ENCODE measurements around the gene LPIN2. TPM values are rescaled to one million over a fixed set of nuclear protein-coding genes. Genes with fewer than 3 reads are reported as not detected.

Gene LPIN2
- total RNA-seq, 1 experiment from 2014 or later = 10.7 TPM

DNA sequence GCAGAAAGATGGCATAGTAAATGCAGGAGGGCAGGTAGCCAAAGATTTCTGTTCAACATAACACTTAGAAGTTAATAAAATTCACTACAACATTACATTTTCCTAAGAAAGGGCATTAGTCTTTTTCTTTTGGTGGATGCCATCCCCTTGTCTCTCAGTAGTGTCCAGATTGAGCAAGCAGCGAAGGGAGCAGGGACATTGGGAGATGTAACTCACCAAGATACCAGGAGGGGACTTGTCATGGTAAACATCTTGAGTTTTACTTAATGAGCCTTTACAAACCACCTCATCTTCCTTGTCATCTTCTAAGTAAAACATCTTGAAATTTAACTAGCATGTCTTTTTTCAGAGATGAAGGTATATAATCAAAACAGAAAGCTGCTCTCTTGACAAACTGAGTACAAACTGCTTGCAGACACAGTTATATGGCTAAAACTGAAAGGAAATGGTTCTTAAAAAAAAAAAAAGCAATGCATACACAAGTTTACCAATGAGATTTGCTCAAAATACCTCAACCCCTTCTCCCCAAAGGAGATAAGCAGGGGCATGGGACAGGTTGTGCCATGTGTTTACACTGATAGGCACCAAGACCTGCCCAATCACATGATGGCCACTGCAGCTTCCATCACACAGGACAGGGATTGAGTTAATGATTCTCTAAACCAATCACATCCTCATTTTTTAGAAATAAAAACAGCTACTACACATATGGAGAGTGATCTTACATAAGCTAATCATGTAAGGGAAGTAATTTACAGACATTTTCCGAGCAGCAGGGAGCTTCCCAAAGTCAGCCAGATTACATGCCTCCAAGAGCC, 30.3 kb downstream of the LPIN2 start:
- H3K4me3 ChIP-seq (replicated peaks in 1 of 2; ENCODE audit: low read depth in 1 of 2, low read length in 2 of 2) = no peak overlapping the region
- ATAC-seq (no peak), DNase-seq (ENCODE audit: low read depth, low spot score) (no peak)
- ChIA-PET POLR2A (no interaction called here), RAD21 (ENCODE audit: low non-redundant PET in 1 of 2, low total read pairs in 2 of 2, uncharacterized antibody in 2 of 2, unreplicated experiment in 2 of 2) (no interaction called here), CTCF (no interaction called here)
- H3K9me3 ChIP-seq (ENCODE audit: control insufficient read depth in 1 of 2, insufficient read depth in 1 of 2, low read depth in 1 of 2, low read length in 2 of 2) = no peaks in the 10 kb centered on the region
- H4K20me1 ChIP-seq (ENCODE audit: insufficient read depth) = no peaks in the 10 kb centered on the region
- H3K27ac ChIP-seq (ENCODE audit: low read depth, low read length) = no peak overlapping the region
- H3K9me2 ChIP-seq (ENCODE audit: insufficient read depth) = no peaks in the 10 kb centered on the region
- peaks cover 11 to 33% of the 10 kb centered on the region in 2 experiments for H3K4me1 ChIP-seq (ENCODE audit: control insufficient read depth in 1 of 2, insufficient read depth in 2 of 2, low read length in 2 of 2)
- no peaks in the 10 kb centered on the region for H3K36me3 ChIP-seq (ENCODE audit: control insufficient read depth in 1 of 2, insufficient read depth in 2 of 2, low read length in 2 of 2)
- H3K79me2 ChIP-seq (ENCODE audit: insufficient read depth, low read length) = peaks cover 13% of the 10 kb centered on the region; the same call in 1 of the 2 replicates
- H2AFZ ChIP-seq (ENCODE audit: low read depth, low read length, poor library complexity, severe bottlenecking) = no peak overlapping the region
- no TSS peak for BruUV-seq (replicated peaks)
- no peak overlapping the region for H3K9ac ChIP-seq (ENCODE audit: low read length)
- intact Hi-C loops (cut with micrococcal nuclease) = no loop called here
- TF ChIP-seq ZNF274 (IDR thresholded peaks at IDR 0.05; ENCODE audit: low read depth, low read length) (no peak), CEBPB (IDR thresholded peaks at IDR 0.05; ENCODE audit: low read depth) (no peak), ZBTB33 (IDR thresholded peaks at IDR 0.05; ENCODE audit: extremely low read depth, insufficient replicate concordance, low read length) (no peak), EZH2phosphoT487 (IDR thresholded peaks at IDR 0.05; ENCODE audit: borderline replicate concordance) (no peak), RAD21 (IDR thresholded peaks at IDR 0.05; ENCODE audit: low read depth) (no peak), ELF1 (IDR thresholded peaks at IDR 0.05; ENCODE audit: borderline replicate concordance, low read depth) (no peak), ATF3 (IDR thresholded peaks at IDR 0.05) (no peak), SRF (IDR thresholded peaks at IDR 0.05; ENCODE audit: low read depth) (no peak), REST (IDR thresholded peaks at IDR 0.05; ENCODE audit: low read depth) (no peak), CBX3 (IDR thresholded peaks at IDR 0.05; ENCODE audit: low read depth) (no peak)
- TF ChIP-seq, protein P1, sequence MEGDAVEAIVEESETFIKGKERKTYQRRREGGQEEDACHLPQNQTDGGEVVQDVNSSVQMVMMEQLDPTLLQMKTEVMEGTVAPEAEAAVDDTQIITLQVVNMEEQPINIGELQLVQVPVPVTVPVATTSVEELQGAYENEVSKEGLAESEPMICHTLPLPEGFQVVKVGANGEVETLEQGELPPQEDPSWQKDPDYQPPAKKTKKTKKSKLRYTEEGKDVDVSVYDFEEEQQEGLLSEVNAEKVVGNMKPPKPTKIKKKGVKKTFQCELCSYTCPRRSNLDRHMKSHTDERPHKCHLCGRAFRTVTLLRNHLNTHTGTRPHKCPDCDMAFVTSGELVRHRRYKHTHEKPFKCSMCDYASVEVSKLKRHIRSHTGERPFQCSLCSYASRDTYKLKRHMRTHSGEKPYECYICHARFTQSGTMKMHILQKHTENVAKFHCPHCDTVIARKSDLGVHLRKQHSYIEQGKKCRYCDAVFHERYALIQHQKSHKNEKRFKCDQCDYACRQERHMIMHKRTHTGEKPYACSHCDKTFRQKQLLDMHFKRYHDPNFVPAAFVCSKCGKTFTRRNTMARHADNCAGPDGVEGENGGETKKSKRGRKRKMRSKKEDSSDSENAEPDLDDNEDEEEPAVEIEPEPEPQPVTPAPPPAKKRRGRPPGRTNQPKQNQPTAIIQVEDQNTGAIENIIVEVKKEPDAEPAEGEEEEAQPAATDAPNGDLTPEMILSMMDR (IDR thresholded peaks at IDR 0.05 in 2 of 3, conservative IDR thresholded peaks at IDR 0.05 in 1 of 3; ENCODE audit: borderline replicate concordance in 1 of 3, insufficient read depth in 1 of 3, low read depth in 2 of 3, low read length in 2 of 3) = no peak
- no peaks in the 10 kb centered on the region for H3K27me3 ChIP-seq (ENCODE audit: insufficient read depth, low read length)
- no peak overlapping the region for H3K4me2 ChIP-seq (ENCODE audit: low read length)
